ENCODE measurements around the gene FGFR2.

- no peak for TF ChIP-seq CTCF (IDR thresholded peaks at IDR 0.05; ENCODE audit: low read depth, low read length)
- TF ChIP-seq POLR2A (IDR thresholded peaks at IDR 0.05; ENCODE audit: extremely low read depth, insufficient read length): no peak
- TF ChIP-seq MAX (IDR thresholded peaks at IDR 0.05; ENCODE audit: low read depth, low read length): no peak
- TF ChIP-seq MYC (IDR thresholded peaks at IDR 0.05; ENCODE audit: low read depth, low read length): no peak
Observed at GRCh38 chr10:121437596-121437995, 160.6 kb downstream of the FGFR2 start.

Measured in NB4 (cell line).